ENCODE data around the gene BSCL2. TPM values are rescaled to one million over a fixed set of nuclear protein-coding genes. Genes with fewer than 3 reads are reported as not detected.

The BSCL2 gene
- total and polyA plus RNA-seq, 2 of the 13 experiments (the other 11 are each of a cell fraction or from before 2014, with no cell fraction given) = 19.5 to 21.1 TPM

- TF ChIP-seq ZNF513 (CRISPR knock-in tag; conservative IDR thresholded peaks at IDR 0.05) (no peak), FOXC1 (CRISPR knock-in tag; IDR thresholded peaks at IDR 0.05; ENCODE audit: borderline replicate concordance) (no peak), MLX (CRISPR knock-in tag; IDR thresholded peaks at IDR 0.05) (no peak), ZNF749 (CRISPR knock-in tag; IDR thresholded peaks at IDR 0.05; ENCODE audit: borderline replicate concordance) (no peak; the same call in 1 of the 2 replicates), EED (CRISPR knock-in tag; IDR thresholded peaks at IDR 0.05) (no peak; the same call in none of the 2 replicates), ZBTB44 (CRISPR knock-in tag; IDR thresholded peaks at IDR 0.05) (no peak), CHD2 (IDR thresholded peaks at IDR 0.05; ENCODE audit: low read depth, low read length) (no peak), KLF15 (CRISPR knock-in tag; IDR thresholded peaks at IDR 0.05; ENCODE audit: borderline replicate concordance) (no peak), EP300 (IDR thresholded peaks at IDR 0.05; ENCODE audit: low read depth in 2 of 2, low read length in 2 of 2) (peak in 1 of 2 experiments; percentile 21; a peak in 1 of 4 replicates), EP300 (CRISPR knock-in tag; IDR thresholded peaks at IDR 0.05; ENCODE audit: borderline replicate concordance) (no peak), KMT2B (CRISPR knock-in tag; IDR thresholded peaks at IDR 0.05) (peak; percentile 87), HMGXB4 (CRISPR knock-in tag; IDR thresholded peaks at IDR 0.05; ENCODE audit: borderline replicate concordance in 1 of 2, low read depth in 1 of 2) (peak; percentile 59 to 69; a peak in 3 of 4 replicates), ZNF878 (CRISPR knock-in tag; IDR thresholded peaks at IDR 0.05) (no peak), HNF1B (CRISPR knock-in tag; IDR thresholded peaks at IDR 0.05) (peak; percentile 59; the same call in 1 of the 2 replicates), U2AF1 (optimal IDR thresholded peaks at IDR 0.05; ENCODE audit: low read depth, low read length) (peak; percentile 93), SETDB1 (CRISPR knock-in tag; IDR thresholded peaks at IDR 0.05; ENCODE audit: borderline replicate concordance) (no peak), NONO (IDR thresholded peaks at IDR 0.05) (no peak), NONO (CRISPR knock-in tag; conservative IDR thresholded peaks at IDR 0.05) (peak; percentile 94), ZNF230 (CRISPR knock-in tag; IDR thresholded peaks at IDR 0.05) (no peak), ZNF776 (CRISPR knock-in tag; IDR thresholded peaks at IDR 0.05) (peak; percentile 73; the same call in 1 of the 2 replicates), SNAPC2 (CRISPR knock-in tag; IDR thresholded peaks at IDR 0.05) (peak; percentile 44; the same call in 1 of the 2 replicates), BCL6 (CRISPR knock-in tag; IDR thresholded peaks at IDR 0.05) (0 out of 2 replicates have a peak, but pooled peaks have one; percentile 4)
These were observed 35.4 kb downstream of the BSCL2 start, which contains the start of the genes LBHD1 and UQCC3 (continued) for GRCh38 chr11:62671608-62672389.

Measured in HepG2 (cell line).